ENCODE results near the gene SEMA4D. TPM values are rescaled to one million over a fixed set of nuclear protein-coding genes. Genes with fewer than 3 reads are reported as not detected.

SEMA4D gene
- total and polyA plus RNA-seq, 7 donors = 1.4 to 35.1 (median 4.6) TPM

DNA sequence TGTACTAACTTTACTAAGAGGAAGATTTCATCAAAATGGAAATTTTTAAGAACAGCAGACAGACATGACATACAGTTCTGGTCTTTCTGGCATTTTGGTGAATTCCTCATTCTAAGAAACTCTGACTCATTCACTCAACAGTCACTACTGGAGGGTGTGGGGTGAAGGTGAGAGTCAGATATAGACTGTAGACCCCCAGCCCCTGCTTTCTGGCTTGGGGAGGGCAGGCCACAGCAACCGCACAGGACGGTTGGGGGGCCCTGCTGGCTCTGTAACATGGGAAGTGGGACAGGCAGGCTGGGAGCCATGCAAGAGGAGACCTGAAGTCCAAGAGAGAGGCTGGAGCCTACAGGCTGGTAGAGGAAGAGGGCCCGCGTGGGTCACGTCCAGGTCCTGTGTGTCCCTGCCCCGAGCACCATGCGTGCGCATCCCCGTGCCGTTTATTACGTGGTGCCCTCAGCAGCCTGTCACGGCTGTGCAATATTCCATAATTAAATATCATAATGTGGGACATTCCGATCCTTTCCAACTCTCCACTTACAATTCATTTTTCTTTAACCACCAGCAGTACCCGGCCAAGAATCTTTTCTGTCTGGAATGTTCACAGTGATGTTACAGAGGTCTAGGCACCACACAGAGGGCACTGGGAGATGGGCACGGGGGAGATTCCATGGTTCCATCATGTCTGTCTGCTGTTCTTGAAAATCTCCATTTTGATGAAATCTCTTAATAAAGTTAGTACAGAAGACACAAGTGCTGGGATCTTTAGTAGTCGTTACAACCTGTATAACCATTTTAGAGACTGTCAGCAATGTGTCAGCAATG is 75.5 kb downstream of the SEMA4D start:
- no peaks in the 10 kb centered on the region for H3K27me3 ChIP-seq
- WGBS, 2 donors = 78 to 82% methylated on average over 16 of the region's 16 CpGs
- H3K27ac ChIP-seq = no peak overlapping the region
- TF ChIP-seq POLR2A (IDR thresholded peaks at IDR 0.05) = no peak
- TF ChIP-seq, protein P1, sequence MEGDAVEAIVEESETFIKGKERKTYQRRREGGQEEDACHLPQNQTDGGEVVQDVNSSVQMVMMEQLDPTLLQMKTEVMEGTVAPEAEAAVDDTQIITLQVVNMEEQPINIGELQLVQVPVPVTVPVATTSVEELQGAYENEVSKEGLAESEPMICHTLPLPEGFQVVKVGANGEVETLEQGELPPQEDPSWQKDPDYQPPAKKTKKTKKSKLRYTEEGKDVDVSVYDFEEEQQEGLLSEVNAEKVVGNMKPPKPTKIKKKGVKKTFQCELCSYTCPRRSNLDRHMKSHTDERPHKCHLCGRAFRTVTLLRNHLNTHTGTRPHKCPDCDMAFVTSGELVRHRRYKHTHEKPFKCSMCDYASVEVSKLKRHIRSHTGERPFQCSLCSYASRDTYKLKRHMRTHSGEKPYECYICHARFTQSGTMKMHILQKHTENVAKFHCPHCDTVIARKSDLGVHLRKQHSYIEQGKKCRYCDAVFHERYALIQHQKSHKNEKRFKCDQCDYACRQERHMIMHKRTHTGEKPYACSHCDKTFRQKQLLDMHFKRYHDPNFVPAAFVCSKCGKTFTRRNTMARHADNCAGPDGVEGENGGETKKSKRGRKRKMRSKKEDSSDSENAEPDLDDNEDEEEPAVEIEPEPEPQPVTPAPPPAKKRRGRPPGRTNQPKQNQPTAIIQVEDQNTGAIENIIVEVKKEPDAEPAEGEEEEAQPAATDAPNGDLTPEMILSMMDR (IDR thresholded peaks at IDR 0.05) = no peak
- intact Hi-C loops (cut with DNase I) = no loop called here
- H3K4me1 ChIP-seq = no peaks in the 10 kb centered on the region
- H3K9me3 ChIP-seq = no peaks in the 10 kb centered on the region
- H3K36me3 ChIP-seq = no peaks in the 10 kb centered on the region
- no peak for DNase-seq
- H3K4me3 ChIP-seq = no peak overlapping the region

DNA sequence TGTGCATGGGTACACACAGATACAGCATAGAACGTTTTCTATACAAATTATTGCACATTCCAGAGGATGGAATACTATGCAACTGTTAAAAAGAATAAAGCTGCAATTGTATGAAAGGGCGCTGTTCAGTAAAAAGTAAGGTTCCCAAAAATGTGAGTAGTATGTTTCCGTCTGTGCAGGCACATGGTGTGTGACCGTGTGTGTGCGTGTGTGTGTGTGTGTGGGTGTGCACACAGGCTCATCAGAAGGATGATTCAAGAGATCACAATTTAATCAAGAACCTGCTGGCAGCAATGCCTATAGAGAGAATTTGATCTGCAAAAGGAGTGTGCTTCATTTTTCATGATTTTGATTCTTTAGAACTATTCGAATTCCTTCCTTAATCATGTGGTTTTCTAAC is 76.3 kb downstream of the SEMA4D start:
- Histone ChIP-seq H3K36me3 (no peaks in the 10 kb centered on the region), H3K4me1 (no peaks in the 10 kb centered on the region), H3K27ac (no peak overlapping the region), H3K4me3 (no peak overlapping the region), H3K9me3 (no peaks in the 10 kb centered on the region), H3K27me3 (no peaks in the 10 kb centered on the region)
- TF ChIP-seq EP300 (IDR thresholded peaks at IDR 0.05) (no peak), POLR2AphosphoS5 (IDR thresholded peaks at IDR 0.05) (no peak), POLR2A (IDR thresholded peaks at IDR 0.05) (no peak)
- TF ChIP-seq, protein P1 (IDR thresholded peaks at IDR 0.05) = no peak
- 85 to 88% methylated on average over 6 of the region's 6 CpGs for WGBS, 2 donors
- intact Hi-C loops (cut with DNase I) = no loop called here
- DNase-seq = no peak

DNA sequence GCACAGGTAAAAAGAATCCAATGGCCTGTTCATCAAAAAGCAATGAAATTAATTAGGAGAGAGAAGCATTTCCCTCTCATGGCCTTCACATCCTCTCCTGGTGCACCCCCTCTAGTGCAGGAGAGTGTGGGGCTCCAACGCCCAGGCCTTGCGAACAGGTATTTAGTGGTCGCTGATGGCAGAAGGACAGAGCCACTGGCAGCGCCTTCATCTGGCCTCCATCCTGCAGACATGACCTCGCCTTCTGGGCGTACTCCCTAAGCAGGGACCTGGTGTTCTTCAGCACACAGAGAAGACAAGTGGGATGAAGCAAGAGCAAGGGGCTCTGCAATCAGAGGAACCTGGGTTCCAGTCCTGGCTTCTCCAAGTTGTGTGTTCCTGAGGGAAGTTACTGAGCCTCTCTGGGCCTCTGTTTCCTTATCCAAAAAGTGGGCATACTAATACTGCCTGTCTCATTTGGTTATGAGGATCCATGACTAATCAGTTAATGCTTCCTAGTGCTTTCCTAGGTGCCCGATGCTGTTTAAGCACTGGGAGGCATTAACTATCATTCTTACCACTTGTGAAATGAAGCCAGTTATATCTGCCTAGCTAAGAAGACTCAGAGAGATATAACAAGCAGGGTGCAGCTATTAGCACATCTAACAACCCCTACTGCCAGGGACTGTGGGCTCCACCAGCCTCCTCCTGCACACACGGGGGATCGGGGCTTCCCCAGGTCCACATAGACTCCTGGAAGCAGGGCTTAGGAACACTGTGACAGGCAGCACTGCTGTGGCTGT is 77.3 kb downstream of the SEMA4D start:
- no peaks in the 10 kb centered on the region for H3K27me3 ChIP-seq
- WGBS, 2 donors = 81 to 86% methylated on average over 9 of the region's 9 CpGs
- DNase-seq = no peak
- TF ChIP-seq POLR2A (IDR thresholded peaks at IDR 0.05) (no peak), POLR2AphosphoS5 (IDR thresholded peaks at IDR 0.05) (no peak), EP300 (IDR thresholded peaks at IDR 0.05) (no peak)
- TF ChIP-seq, protein P1 (IDR thresholded peaks at IDR 0.05) = no peak
- H3K36me3 ChIP-seq = no peaks in the 10 kb centered on the region
- H3K9me3 ChIP-seq = no peaks in the 10 kb centered on the region
- no peak overlapping the region for H3K4me3 ChIP-seq
- intact Hi-C loops (cut with DNase I) = no loop called here
- no peak overlapping the region for H3K27ac ChIP-seq
- no peaks in the 10 kb centered on the region for H3K4me1 ChIP-seq

DNA sequence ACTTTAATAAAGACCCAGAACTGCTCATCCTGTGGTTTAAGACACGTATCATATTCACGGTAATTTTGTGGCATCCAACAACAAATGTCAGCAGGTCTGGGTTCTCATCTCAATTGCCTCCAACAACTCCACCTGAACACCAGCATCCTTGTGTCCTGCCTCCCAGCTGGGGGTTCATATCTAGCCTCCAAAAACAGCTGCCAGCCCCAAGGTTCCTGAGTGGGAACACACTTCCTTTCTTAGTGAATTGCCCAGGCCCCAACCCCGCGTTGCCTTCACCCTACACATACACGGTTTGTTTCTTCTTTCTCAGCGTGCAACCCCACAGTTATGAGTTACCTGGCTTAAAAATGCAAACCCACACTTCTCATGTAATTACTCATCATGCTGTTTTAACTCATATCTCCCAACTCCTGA is 77.9 kb downstream of the SEMA4D start:
- Histone ChIP-seq H3K9me3 (no peaks in the 10 kb centered on the region), H3K27me3 (no peaks in the 10 kb centered on the region), H3K36me3 (no peaks in the 10 kb centered on the region), H3K4me1 (no peaks in the 10 kb centered on the region), H3K4me3 (no peak overlapping the region), H3K27ac (no peak overlapping the region)
- peak; percentile 47 for DNase-seq
- 38 to 70% methylated on average over 6 of the region's 6 CpGs for WGBS, 2 donors
- intact Hi-C loops (cut with DNase I) = no loop called here
- TF ChIP-seq, protein P1 (IDR thresholded peaks at IDR 0.05) = no peak
- TF ChIP-seq POLR2A (IDR thresholded peaks at IDR 0.05) (no peak), EP300 (IDR thresholded peaks at IDR 0.05) (no peak), POLR2AphosphoS5 (IDR thresholded peaks at IDR 0.05) (no peak)
